Hepatocyte (in vitro differentiated cells): Measurements from ENCODE around the gene SSRP1.

ENCODE experiments used
- CTCF ChIP-seq: fragments of 200-600 bp; sonication (generic); IDR thresholded peaks from 2 replicates; pipeline ENCODE4 v1.5.1; 2016; ENCODE audit warnings: antibody characterized with exemption, mild to moderate bottlenecking; ENCODE audit not compliant: poor library complexity
- EZH2 ChIP-seq: fragments of 200-600 bp; sonication (generic); IDR thresholded peaks from 2 replicates; pipeline ENCODE4 v1.6.1; 2016; ENCODE audit warnings: antibody characterized with exemption, mild to moderate bottlenecking, borderline replicate concordance

- TF ChIP-seq EZH2 = no peak
- no peak for TF ChIP-seq CTCF
These were observed 22.2 kb upstream of the SSRP1 start for GRCh38 chr11:57357856-57358255.
